ENCODE measurements around the gene MYOD1.
A peak's percentile ranks its signal among the peaks of the same experiment; 100 is the strongest.

MYOD1 gene

DNA sequence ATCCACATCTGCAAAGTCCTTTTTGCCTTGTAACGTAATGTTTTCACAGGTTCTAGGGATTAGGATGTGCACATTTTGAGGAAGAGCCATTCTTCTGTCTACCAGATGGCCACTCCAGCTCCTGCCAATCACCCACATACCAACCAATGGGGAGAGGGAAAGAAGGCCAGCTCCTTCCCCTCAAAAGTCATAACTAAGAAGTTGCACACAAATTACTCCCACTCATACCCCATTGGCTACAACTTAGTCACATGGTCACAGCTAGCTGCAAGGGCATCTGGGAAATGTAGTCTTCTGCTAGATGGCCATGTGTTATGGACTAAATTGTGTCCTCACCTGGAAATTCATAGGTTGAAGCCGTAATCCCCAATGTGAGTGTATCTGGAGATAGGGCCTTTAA, 15.4 kb upstream of the MYOD1 start:
- DNase-seq: no peak

- no peak for DNase-seq
These were observed 11.5 kb upstream of the MYOD1 start for GRCh38 chr11:17707830-17708229.

DNA sequence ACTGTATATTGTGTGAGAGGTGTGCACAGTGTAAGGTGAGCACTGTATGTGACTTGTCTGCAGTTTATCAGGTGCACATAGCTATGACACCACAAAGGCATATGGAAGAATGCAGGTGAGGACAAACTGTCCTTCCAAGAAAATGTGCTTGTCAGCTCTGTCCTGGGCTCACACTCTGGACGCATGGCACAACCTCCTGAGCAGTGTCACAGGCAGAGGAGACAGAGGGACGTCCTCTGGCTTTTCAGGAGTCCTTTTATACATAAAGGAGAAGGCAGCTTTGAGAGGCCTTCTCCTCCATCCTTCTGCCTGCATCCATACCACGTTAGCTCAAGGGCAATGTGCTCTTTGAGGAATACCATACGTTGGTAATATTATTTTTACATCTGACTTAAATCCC, 7.5 kb upstream of the MYOD1 start:
- no peak for DNase-seq

- DNase-seq: no peak
These were observed 5.5 kb upstream of the MYOD1 start for GRCh38 chr11:17713851-17714250.

DNA sequence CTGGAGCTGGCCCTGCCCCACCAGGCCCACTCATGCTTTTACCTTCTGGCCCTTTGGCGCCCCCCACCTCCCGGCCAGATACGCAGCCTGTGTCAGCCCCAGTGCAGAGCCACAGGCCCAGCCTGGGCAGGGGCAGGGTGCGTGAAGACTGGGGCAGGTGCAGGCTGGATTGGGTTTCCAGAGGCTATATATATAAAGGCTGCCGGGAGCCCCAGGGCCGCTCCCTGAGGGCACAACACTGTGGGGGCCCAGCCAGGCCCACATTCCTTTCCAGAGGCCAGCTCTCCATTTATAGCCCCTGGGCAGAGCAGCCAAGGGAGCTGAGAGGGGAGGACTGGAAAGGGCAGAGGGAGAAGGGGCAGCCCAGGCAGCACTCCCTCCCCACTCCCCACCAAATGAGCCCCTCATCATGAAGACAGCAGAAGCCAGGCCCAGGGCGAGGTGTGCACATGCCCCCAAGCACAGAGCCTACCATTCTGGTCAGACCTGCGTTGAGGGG, 5.0 kb upstream of the MYOD1 start:
- DNase-seq: no peak

DNA sequence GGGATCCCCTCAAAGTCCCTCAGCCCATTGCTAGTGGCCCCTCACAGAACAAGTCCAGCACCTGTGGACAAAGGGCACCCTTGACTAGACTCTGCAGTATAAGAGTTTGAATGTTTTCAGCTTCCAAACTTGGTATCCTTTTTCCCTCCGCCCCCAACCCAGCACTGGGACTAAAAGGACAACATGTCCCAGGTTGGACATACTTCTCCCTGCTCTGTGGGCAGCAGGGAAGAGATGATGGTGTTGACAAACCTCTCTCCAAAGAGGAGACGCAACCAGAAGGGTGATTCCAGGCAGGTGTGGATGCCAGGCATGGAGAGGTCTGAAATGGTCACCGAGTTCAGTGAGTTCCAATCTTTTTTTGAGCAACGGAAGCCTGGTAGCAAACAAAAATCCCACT, 4.5 kb upstream of the MYOD1 start:
- DNase-seq: no peak

GRCh38 chr11:17716807-17717206, 2.6 kb upstream of the MYOD1 start:
- no peak for DNase-seq

GRCh38 chr11:17718015-17718414, 1.4 kb upstream of the MYOD1 start:
- DNase-seq: no peak

GRCh38 chr11:17718510-17718962, 835 bp upstream of the MYOD1 start:
- DNase-seq: no peak

- DNase-seq: no peak
These were observed 796 bp downstream of the MYOD1 start for GRCh38 chr11:17719938-17720795.

- no peak for DNase-seq
These were observed 1.4 kb downstream of the MYOD1 start for GRCh38 chr11:17720796-17721171.

GRCh38 chr11:17721242-17721999, 2.0 kb downstream of the MYOD1 start:
- DNase-seq: no peak

- no peak for DNase-seq
These were observed 2.8 kb downstream of the MYOD1 start for GRCh38 chr11:17722000-17722643.

DNA sequence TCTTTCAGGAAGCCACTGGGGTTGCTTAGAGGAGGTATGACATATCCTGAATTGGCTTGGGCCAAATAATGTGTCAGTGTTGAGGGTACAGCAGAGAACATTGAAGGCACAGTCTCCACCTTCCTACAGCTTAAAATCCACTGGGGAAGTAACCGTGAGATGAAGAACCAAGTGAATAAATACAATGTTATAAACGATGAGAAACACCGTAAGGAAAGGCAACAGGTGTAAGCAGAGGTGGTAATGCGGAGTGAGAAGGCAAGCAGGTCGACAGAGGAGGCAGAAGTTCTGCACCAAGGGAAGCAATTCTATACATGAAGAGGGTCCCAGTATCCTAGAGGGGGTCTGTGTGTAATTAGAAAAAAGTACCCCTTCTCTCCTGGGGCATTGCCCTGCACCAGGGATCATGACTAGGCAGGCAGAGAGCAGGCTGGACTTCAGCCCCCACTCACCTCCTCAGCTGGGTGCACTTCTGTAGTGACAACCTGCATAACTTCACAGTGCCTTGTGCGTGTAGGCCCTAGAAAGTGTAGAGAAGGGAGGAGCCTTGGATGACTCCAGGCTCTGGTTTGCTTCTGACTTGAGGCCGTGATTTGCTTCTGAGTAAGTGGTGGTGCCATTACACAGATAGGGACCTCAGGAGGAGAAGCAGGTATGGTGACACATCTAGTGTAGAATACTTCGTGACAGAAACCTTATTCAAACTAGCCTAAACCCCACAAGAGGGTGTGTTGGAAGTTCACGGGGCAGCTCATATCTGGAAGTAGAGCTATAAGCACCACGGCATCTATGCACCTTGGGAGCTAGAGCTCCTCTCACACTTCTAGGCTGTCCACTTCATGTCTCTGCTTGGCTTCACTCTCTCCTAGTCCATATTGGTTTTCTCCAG, 4.9 kb downstream of the MYOD1 start:
- DNase-seq: no peak

GRCh38 chr11:17725174-17725573, 5.8 kb downstream of the MYOD1 start:
- DNase-seq: no peak

DNA sequence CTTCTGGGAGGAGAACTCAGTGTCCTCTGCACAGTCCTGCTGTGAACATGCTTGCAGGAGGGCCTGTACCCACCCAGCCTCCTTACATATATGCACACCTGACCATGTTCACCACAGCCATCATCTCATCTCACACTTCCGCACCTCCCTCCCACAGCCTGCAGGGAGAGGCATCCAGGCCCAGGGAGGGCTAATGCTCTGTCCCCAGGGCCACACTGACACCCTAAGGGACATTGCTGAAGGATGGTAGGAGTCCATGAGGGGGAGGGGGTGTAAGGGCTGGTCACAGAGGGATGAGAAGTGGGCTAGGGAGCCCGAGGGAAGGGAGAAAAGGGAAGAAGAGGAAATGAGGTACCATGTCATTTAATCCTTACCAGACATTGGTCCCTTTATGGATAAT, 10.8 kb downstream of the MYOD1 start:
- DNase-seq: no peak

DNA sequence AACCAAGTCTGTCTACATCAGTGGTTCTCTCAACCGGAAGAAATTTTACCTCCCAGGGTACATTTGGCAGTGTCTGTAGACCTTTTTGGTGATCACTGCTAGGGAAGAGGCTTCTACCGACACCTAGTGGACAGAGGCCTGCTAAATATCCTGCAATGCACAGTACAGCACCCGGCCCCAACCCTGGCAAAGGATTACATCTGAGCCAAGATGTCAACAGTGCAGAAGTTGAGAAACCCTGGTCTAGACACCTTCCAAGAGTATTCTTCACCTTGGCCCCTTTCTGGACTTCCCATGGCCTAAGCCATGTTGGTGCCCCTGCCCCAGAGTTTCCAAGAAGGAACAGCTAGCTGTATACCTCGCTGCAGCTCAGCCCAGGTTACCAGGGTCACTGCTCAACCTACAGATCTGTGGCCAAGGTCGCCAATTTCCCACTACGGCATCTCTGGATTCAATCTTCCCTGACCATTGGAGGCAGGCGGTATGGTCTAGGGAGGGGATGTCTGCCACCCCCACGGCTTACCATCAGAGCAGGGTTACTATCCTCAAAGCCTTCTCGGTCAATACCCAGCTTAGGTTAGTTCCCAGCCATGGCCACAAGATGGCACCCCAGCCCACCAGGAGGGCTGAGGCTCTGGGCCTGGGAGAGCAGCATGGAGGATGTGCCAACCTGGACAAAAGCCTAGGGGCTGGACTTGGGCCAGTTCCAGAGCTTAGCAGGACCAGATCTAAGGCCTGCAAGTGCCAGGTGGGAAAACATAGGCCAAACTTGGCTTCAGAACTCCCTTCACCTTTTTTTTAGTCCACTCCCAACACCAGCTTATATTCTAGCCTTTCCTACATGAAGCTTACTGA, 11.5 kb downstream of the MYOD1 start:
- DNase-seq: peak; percentile 48

DNA sequence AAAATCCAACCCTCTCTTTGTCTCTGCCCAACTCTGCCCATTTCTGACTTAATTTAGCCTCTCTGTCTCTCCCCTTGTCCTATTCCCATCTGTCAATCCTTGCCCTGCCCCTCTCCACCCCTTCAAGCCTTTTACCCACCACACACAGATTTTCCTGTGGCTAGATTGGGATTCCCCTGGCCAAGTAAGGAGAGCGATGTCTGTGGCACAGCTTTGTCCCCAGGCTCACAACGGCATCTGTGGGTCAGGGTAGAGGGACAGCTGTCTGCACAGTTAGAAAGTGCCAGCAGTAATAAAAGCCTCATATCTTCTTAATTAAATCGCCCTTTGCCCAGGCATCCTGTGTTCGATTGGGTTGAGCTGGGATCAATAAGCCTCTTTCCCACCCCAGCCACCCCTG, 13.9 kb downstream of the MYOD1 start:
- no peak for DNase-seq

- DNase-seq: no peak
These were observed 15.1 kb downstream of the MYOD1 start, which contains the start of gene KCNC1 for GRCh38 chr11:17734418-17734911. TSS of gene KCNC1 (plus strand) at chr11:17734781. CDS start at chr11:17736003, 1,222 bp downstream.

- peak; percentile 8 for DNase-seq
These were observed 15.8 kb downstream of the MYOD1 start for GRCh38 chr11:17734986-17735817.

Measured in CD4-positive, alpha-beta T cell treated with Interleukin-12 subunit alpha and Interleukin-12 subunit beta, for 1 hour (primary cell).